ENCODE measurements around the gene EPHB1. TPM values are rescaled to one million over a fixed set of nuclear protein-coding genes. Genes with fewer than 3 reads are reported as not detected.

The EPHB1 gene
- total and polyA plus RNA-seq, 2 of the 13 experiments (the other 11 are each of a cell fraction or from before 2014, with no cell fraction given): 0.07 to 0.21 TPM

DNA sequence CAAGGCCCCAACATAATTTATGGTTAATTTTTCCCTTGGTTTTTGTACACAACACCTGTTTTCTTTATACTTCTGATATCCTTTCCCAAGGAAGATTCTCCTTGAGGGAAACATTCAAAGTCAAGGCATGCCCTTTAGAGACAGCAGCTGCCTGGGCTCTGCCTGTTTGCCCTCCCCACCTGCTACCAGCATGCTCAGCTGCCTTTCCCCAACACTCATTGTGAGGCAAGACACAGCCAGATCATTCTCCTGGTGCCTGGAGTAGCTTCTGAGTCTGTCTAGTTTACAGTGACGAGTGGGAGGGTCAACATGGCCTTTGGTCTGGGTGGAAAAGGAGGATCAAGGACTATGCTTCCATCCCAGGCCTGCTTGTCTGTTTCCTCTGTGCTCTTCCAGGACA, 132.5 kb downstream of the EPHB1 start:
- H3K27ac ChIP-seq (ENCODE audit: extremely low read length, insufficient read depth, low read length): no peak overlapping the region
- in situ Hi-C loops (cut with HindIII; ENCODE audit: extremely low pct_ligation_motif_present, low pct_unique_long_range_greater_than_20kb): no loop called here
- no peak overlapping the region for H2AFZ ChIP-seq (ENCODE audit: low read length)
- ATAC-seq: no peak
- H3K27me3 ChIP-seq (ENCODE audit: control insufficient read depth in 1 of 2, insufficient read depth in 2 of 2, low read length in 2 of 2): no peaks in the 10 kb centered on the region; a peak in 1 of 5 replicates
- no TSS peak for BruUV-seq (replicated peaks)
- no peak overlapping the region for H3K4me2 ChIP-seq (ENCODE audit: low read depth, low read length)
- H3K79me2 ChIP-seq (ENCODE audit: insufficient read depth, low read length): no peaks in the 10 kb centered on the region
- H3K4me1 ChIP-seq (ENCODE audit: insufficient read depth, low read length): no peaks in the 10 kb centered on the region
- no peak overlapping the region for H3K4me3 ChIP-seq (replicated peaks in 1 of 3; ENCODE audit: insufficient read depth in 1 of 3, low read depth in 2 of 3, low read length in 3 of 3)
- no peak for DNase-seq (ENCODE audit: low spot score)
- no peak overlapping the region for H3K9ac ChIP-seq (ENCODE audit: insufficient read depth, low read depth, low read length)
- intact Hi-C loops (cut with micrococcal nuclease; ENCODE audit: unreplicated experiment): no loop called here
- WGBS (ENCODE audit: low lambda C conversion rate): 0% methylated on average over 1 of the region's 1 CpG
- CTCF ChIA-PET (ENCODE audit: low intra/inter-chr PET ratio, low total read pairs): no interaction called here
- no peaks in the 10 kb centered on the region for H3K36me3 ChIP-seq (replicated peaks in 1 of 2; ENCODE audit: control insufficient read depth in 1 of 2, insufficient read depth in 2 of 2, low read length in 2 of 2)
- no peaks in the 10 kb centered on the region for H3K9me3 ChIP-seq (ENCODE audit: low read length)
- TF ChIP-seq, protein P1, sequence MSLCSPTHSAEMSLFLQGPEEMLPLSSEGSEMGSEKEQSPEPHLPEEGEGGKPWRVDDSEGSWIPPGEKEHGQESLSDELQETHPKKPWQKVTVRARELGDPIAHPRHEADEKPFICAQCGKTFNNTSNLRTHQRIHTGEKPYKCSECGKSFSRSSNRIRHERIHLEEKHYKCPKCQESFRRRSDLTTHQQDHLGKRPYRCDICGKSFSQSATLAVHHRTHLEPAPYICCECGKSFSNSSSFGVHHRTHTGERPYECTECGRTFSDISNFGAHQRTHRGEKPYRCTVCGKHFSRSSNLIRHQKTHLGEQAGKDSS (CRISPR knock-in tag; IDR thresholded peaks at IDR 0.05; ENCODE audit: borderline replicate concordance, low read depth): no peak
- TF ChIP-seq NRL (CRISPR knock-in tag; IDR thresholded peaks at IDR 0.05; ENCODE audit: borderline replicate concordance): no peak
- no peak for TF ChIP-seq ZNF563 (CRISPR knock-in tag; IDR thresholded peaks at IDR 0.05)
- TF ChIP-seq NR2F1 (CRISPR knock-in tag; IDR thresholded peaks at IDR 0.05): no peak
- TF ChIP-seq, protein P2, sequence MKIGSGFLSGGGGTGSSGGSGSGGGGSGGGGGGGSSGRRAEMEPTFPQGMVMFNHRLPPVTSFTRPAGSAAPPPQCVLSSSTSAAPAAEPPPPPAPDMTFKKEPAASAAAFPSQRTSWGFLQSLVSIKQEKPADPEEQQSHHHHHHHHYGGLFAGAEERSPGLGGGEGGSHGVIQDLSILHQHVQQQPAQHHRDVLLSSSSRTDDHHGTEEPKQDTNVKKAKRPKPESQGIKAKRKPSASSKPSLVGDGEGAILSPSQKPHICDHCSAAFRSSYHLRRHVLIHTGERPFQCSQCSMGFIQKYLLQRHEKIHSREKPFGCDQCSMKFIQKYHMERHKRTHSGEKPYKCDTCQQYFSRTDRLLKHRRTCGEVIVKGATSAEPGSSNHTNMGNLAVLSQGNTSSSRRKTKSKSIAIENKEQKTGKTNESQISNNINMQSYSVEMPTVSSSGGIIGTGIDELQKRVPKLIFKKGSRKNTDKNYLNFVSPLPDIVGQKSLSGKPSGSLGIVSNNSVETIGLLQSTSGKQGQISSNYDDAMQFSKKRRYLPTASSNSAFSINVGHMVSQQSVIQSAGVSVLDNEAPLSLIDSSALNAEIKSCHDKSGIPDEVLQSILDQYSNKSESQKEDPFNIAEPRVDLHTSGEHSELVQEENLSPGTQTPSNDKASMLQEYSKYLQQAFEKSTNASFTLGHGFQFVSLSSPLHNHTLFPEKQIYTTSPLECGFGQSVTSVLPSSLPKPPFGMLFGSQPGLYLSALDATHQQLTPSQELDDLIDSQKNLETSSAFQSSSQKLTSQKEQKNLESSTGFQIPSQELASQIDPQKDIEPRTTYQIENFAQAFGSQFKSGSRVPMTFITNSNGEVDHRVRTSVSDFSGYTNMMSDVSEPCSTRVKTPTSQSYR (CRISPR knock-in tag; IDR thresholded peaks at IDR 0.05; ENCODE audit: borderline replicate concordance): no peak
- TF ChIP-seq PHB2 (IDR thresholded peaks at IDR 0.05; ENCODE audit: partially characterized antibody): no peak
- TF ChIP-seq POGZ (CRISPR knock-in tag; IDR thresholded peaks at IDR 0.05): no peak
- no peak for TF ChIP-seq ZBTB38 (CRISPR knock-in tag; IDR thresholded peaks at IDR 0.05)
- no peak for TF ChIP-seq GZF1 (CRISPR knock-in tag; IDR thresholded peaks at IDR 0.05)
- no peak for TF ChIP-seq ZNF431 (CRISPR knock-in tag; IDR thresholded peaks at IDR 0.05; ENCODE audit: borderline replicate concordance, low read depth)
- no peak for TF ChIP-seq ELF4 (CRISPR knock-in tag; IDR thresholded peaks at IDR 0.05; ENCODE audit: borderline replicate concordance)
- TF ChIP-seq, protein P3, sequence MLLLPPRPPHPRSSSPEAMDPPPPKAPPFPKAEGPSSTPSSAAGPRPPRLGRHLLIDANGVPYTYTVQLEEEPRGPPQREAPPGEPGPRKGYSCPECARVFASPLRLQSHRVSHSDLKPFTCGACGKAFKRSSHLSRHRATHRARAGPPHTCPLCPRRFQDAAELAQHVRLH (CRISPR knock-in tag; IDR thresholded peaks at IDR 0.05; ENCODE audit: borderline replicate concordance, low read depth): no peak
- TF ChIP-seq, protein P4, sequence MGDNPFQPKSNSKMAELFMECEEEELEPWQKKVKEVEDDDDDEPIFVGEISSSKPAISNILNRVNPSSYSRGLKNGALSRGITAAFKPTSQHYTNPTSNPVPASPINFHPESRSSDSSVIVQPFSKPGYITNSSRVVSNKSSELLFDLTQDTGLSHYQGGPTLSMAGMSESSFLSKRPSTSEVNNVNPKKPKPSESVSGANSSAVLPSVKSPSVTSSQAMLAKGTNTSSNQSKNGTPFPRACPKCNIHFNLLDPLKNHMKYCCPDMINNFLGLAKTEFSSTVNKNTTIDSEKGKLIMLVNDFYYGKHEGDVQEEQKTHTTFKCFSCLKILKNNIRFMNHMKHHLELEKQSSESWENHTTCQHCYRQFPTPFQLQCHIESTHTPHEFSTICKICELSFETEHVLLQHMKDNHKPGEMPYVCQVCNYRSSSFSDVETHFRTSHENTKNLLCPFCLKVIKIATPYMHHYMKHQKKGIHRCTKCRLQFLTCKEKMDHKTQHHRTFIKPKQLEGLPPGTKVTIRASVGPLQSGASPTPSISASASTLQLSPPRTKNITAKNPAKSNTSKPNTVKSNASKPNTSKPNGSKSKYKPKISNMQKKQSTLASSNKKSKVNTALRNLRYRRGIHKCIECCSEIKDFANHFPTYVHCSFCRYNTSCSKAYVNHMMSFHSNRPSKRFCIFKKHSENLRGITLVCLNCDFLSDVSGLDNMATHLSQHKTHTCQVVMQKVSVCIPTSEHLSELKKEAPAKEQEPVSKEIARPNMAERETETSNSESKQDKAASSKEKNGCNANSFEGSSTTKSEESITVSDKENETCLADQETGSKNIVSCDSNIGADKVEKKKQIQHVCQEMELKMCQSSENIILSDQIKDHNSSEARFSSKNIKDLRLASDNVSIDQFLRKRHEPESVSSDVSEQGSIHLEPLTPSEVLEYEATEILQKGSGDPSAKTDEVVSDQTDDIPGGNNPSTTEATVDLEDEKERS (CRISPR knock-in tag; IDR thresholded peaks at IDR 0.05): no peak
- TF ChIP-seq HOXA7 (CRISPR knock-in tag; IDR thresholded peaks at IDR 0.05): no peak
- TF ChIP-seq CEBPB (IDR thresholded peaks at IDR 0.05; ENCODE audit: borderline replicate concordance, low read depth, low read length): no peak
- no peak for TF ChIP-seq ZBTB1 (CRISPR knock-in tag; IDR thresholded peaks at IDR 0.05; ENCODE audit: borderline replicate concordance)
- no peak for TF ChIP-seq CHD4 (IDR thresholded peaks at IDR 0.05; ENCODE audit: borderline replicate concordance, low read length)
- no peaks in the 10 kb centered on the region for H4K20me1 ChIP-seq (ENCODE audit: insufficient read depth, low read length)
- no peak for FAIRE-seq
- POLR2A ChIA-PET: no interaction called here
